ENCODE data around the gene PALM3. TPM values are rescaled to one million over a fixed set of nuclear protein-coding genes. Genes with fewer than 3 reads are reported as not detected.

PALM3 gene
- total RNA-seq, 1 experiment from 2014 or later, result 3.3 TPM

DNA sequence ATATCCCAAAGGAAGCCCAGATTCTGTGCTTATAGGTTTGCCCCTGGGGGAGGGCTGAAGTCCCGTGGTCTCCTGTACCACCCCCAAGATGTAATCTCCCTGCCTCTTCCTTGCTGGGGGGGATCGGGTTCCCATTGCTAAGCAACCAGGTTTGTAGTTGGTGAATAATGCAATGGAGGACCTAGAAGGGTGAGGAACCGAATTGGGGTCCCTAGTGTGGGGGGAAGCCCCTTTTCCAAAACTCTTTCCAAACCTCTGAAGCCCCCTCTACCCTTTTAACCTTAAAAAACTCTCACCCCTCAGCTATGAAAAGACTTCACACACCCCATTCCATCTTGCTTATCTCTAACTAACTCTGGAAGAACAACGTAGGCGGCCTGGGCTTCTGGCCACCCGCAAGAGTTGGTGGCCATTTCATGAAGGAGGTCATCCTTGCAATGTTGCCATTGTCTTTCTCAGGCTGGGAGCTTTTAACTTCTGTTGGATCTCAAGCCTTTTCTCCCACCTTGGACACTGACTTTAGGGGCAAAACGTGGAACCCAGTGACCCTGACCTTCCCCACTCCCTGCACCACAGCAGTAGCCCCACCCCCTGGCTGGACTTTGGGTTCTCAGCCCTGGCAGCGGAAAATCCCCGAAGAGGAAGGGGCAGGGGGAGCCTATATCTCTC, 661 bp downstream of the PALM3 start:
- Histone ChIP-seq H3K4me2 (ENCODE audit: low read length) (no peak overlapping the region), H4K20me1 (ENCODE audit: insufficient read depth) (no peaks in the 10 kb centered on the region), H3K27ac (ENCODE audit: low read depth, low read length) (no peak overlapping the region), H2AFZ (ENCODE audit: low read depth, low read length, poor library complexity, severe bottlenecking) (no peak overlapping the region), H3K27me3 (ENCODE audit: insufficient read depth, low read length) (no peaks in the 10 kb centered on the region), H3K79me2 (ENCODE audit: insufficient read depth, low read length) (no peaks in the 10 kb centered on the region), H3K36me3 (ENCODE audit: control insufficient read depth in 1 of 2, insufficient read depth in 2 of 2, low read length in 2 of 2) (no peaks in the 10 kb centered on the region), H3K9me2 (ENCODE audit: insufficient read depth) (no peaks in the 10 kb centered on the region), H3K9me3 (ENCODE audit: control insufficient read depth in 1 of 2, insufficient read depth in 1 of 2, low read depth in 1 of 2, low read length in 2 of 2) (no peaks in the 10 kb centered on the region), H3K4me1 (ENCODE audit: control insufficient read depth in 1 of 2, insufficient read depth in 2 of 2, low read length in 2 of 2) (peaks cover 22 to 36% of the 10 kb centered on the region in 2 experiments), H3K9ac (ENCODE audit: low read length) (no peak overlapping the region), H3K4me3 (replicated peaks in 1 of 2; ENCODE audit: low read depth in 1 of 2, low read length in 2 of 2) (no peak overlapping the region)
- CTCF ChIA-PET, result interaction anchor here (1.3 to 5.7 kb wide), 3 partner anchors 10 to 75 kb away, joined by 3 to 83 read pairs (median 31); partner anchors contain the start of genes ASF1B and MISP3
- DNase-seq (ENCODE audit: low read depth, low spot score) (no peak), ATAC-seq (no peak)
- intact Hi-C loops (cut with micrococcal nuclease), result no loop called here
- TF ChIP-seq, protein P1, sequence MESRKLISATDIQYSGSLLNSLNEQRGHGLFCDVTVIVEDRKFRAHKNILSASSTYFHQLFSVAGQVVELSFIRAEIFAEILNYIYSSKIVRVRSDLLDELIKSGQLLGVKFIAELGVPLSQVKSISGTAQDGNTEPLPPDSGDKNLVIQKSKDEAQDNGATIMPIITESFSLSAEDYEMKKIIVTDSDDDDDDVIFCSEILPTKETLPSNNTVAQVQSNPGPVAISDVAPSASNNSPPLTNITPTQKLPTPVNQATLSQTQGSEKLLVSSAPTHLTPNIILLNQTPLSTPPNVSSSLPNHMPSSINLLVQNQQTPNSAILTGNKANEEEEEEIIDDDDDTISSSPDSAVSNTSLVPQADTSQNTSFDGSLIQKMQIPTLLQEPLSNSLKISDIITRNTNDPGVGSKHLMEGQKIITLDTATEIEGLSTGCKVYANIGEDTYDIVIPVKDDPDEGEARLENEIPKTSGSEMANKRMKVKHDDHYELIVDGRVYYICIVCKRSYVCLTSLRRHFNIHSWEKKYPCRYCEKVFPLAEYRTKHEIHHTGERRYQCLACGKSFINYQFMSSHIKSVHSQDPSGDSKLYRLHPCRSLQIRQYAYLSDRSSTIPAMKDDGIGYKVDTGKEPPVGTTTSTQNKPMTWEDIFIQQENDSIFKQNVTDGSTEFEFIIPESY (IDR thresholded peaks at IDR 0.05; ENCODE audit: extremely low read depth, insufficient replicate concordance, low read length), result no peak
- TF ChIP-seq CBX3 (IDR thresholded peaks at IDR 0.05; ENCODE audit: low read depth) (no peak), POLR2A (IDR thresholded peaks at IDR 0.05; ENCODE audit: borderline replicate concordance, extremely low read depth, insufficient read depth, insufficient read length) (no peak), EZH2 (IDR thresholded peaks at IDR 0.05) (no peak), CEBPB (IDR thresholded peaks at IDR 0.05; ENCODE audit: low read depth) (no peak), JUND (IDR thresholded peaks at IDR 0.05) (no peak), SIN3A (IDR thresholded peaks at IDR 0.05; ENCODE audit: low read depth) (no peak), FOSL1 (IDR thresholded peaks at IDR 0.05; ENCODE audit: low read depth) (no peak), ELF1 (IDR thresholded peaks at IDR 0.05; ENCODE audit: borderline replicate concordance, low read depth) (no peak), EZH2phosphoT487 (IDR thresholded peaks at IDR 0.05; ENCODE audit: borderline replicate concordance) (no peak), ZNF274 (IDR thresholded peaks at IDR 0.05; ENCODE audit: low read depth, low read length) (no peak), YY1 (IDR thresholded peaks at IDR 0.05; ENCODE audit: extremely low read depth, insufficient replicate concordance, low read depth, low read length) (no peak), SP1 (IDR thresholded peaks at IDR 0.05; ENCODE audit: low read depth) (no peak), EGR1 (IDR thresholded peaks at IDR 0.05; ENCODE audit: low read depth) (no peak)
- TF ChIP-seq, protein P2, sequence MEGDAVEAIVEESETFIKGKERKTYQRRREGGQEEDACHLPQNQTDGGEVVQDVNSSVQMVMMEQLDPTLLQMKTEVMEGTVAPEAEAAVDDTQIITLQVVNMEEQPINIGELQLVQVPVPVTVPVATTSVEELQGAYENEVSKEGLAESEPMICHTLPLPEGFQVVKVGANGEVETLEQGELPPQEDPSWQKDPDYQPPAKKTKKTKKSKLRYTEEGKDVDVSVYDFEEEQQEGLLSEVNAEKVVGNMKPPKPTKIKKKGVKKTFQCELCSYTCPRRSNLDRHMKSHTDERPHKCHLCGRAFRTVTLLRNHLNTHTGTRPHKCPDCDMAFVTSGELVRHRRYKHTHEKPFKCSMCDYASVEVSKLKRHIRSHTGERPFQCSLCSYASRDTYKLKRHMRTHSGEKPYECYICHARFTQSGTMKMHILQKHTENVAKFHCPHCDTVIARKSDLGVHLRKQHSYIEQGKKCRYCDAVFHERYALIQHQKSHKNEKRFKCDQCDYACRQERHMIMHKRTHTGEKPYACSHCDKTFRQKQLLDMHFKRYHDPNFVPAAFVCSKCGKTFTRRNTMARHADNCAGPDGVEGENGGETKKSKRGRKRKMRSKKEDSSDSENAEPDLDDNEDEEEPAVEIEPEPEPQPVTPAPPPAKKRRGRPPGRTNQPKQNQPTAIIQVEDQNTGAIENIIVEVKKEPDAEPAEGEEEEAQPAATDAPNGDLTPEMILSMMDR (IDR thresholded peaks at IDR 0.05 in 2 of 3, conservative IDR thresholded peaks at IDR 0.05 in 1 of 3; ENCODE audit: borderline replicate concordance in 1 of 3, insufficient read depth in 1 of 3, low read depth in 2 of 3, low read length in 2 of 3), result no peak
- TF ChIP-seq, protein P3, sequence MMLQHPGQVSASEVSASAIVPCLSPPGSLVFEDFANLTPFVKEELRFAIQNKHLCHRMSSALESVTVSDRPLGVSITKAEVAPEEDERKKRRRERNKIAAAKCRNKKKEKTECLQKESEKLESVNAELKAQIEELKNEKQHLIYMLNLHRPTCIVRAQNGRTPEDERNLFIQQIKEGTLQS (IDR thresholded peaks at IDR 0.05), result no peak
- BruUV-seq (replicated peaks), result no TSS peak
- POLR2A ChIA-PET, result no interaction called here
- RAD21 ChIA-PET (ENCODE audit: low non-redundant PET in 1 of 2, low total read pairs in 2 of 2, uncharacterized antibody in 2 of 2, unreplicated experiment in 2 of 2), result no interaction called here

All from HCT116 (cell line).